ENCODE data around the gene DSG1. TPM values are rescaled to one million over a fixed set of nuclear protein-coding genes. Genes with fewer than 3 reads are reported as not detected.

DSG1 gene
- total RNA-seq, 1 experiment from 2014 or later: not detected

DNA sequence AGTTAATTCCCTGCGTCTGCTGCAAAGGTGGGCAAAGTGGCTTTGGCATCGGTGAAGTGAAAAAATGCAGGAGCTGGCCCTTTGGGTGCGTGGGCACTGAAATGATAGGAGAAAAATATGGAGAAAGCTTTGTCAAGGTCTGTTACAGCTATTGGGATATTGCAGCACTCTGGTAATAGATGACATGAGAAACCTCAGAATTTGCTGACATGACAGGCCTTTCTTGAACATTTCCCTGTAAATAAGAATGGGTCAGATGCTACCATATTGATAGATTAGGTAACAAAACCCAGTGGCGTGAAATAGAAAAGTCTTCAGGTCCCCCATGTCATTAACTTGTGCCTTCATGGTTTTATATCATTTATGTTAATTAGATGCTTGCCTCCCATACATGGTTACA lies 46.2 kb downstream of the DSG1 start:
- H3K9ac ChIP-seq (ENCODE audit: extremely low read depth, insufficient read length, low read length): no peak overlapping the region
- no peak overlapping the region for H2BK12ac ChIP-seq (ENCODE audit: insufficient read length, low read depth, low read length)
- no peak overlapping the region for H2BK20ac ChIP-seq (ENCODE audit: low read depth, low read length, poor library complexity, severe bottlenecking)
- no peaks in the 10 kb centered on the region for H3K79me1 ChIP-seq (ENCODE audit: insufficient read depth, low read depth, low read length, poor library complexity, severe bottlenecking)
- no peak overlapping the region for H4K5ac ChIP-seq (ENCODE audit: insufficient read length, low read depth, low read length)
- H2BK5ac ChIP-seq (ENCODE audit: insufficient read length, low read length): no peak overlapping the region
- H3K56ac ChIP-seq (ENCODE audit: insufficient read length, low read depth, low read length): no peak overlapping the region
- Mint-ChIP-seq H3K4me3 (no peak overlapping the region), H3K27ac (no peak overlapping the region), H3K36me3 (ENCODE audit: insufficient read depth in 1 of 3, low read depth in 3 of 3) (no peaks in the 10 kb centered on the region), H3K4me1 (peaks cover 0 to 3% of the 10 kb centered on the region in 2 experiments; a peak in 2 of 4 replicates), H3K9me3 (peaks cover 0 to 2% of the 10 kb centered on the region in 2 experiments; a peak in 2 of 5 replicates), H3K27me3 (ENCODE audit: low read depth) (no peaks in the 10 kb centered on the region)
- no peak overlapping the region for H3T11ph ChIP-seq (ENCODE audit: low read length)
- H3K14ac ChIP-seq (ENCODE audit: insufficient read depth, low read length): no peak overlapping the region
- H3K27ac ChIP-seq (ENCODE audit: insufficient read length, low read depth, low read length): no peak overlapping the region
- no peak overlapping the region for H2AFZ ChIP-seq (ENCODE audit: low read length)
- no peaks in the 10 kb centered on the region for H3K4me1 ChIP-seq (ENCODE audit: insufficient read depth, low read length)
- no peak overlapping the region for H3K23ac ChIP-seq (ENCODE audit: insufficient read length, low read depth, low read length)
- WGBS (ENCODE audit: extremely low coverage, insufficient read length, low lambda C conversion rate): no CpG with 5 or more reads among the region's 4 CpGs
- no peaks in the 10 kb centered on the region for H3K79me2 ChIP-seq (ENCODE audit: insufficient read depth, low read length)
- no peak overlapping the region for H3K4ac ChIP-seq (ENCODE audit: low read depth, low read length)
- H3K9me3 ChIP-seq (ENCODE audit: control insufficient read depth, low read depth, low read length): no peaks in the 10 kb centered on the region
- H3K4me2 ChIP-seq (ENCODE audit: insufficient read depth, insufficient read length, low read length): no peak overlapping the region
- no peaks in the 10 kb centered on the region for H4K20me1 ChIP-seq (ENCODE audit: control insufficient read depth, insufficient read depth, insufficient read length)
- no peaks in the 10 kb centered on the region for H3K23me2 ChIP-seq (ENCODE audit: insufficient read length, low read depth, low read length, poor library complexity, severe bottlenecking)
- no peak overlapping the region for H2BK15ac ChIP-seq (ENCODE audit: low read depth, low read length)
- DNase-seq: no peak
- H3K27me3 ChIP-seq (ENCODE audit: insufficient read depth, low read length): no peaks in the 10 kb centered on the region
- no peak overlapping the region for H4K8ac ChIP-seq (replicated peaks; ENCODE audit: insufficient read length, low read depth, low read length)
- H2BK120ac ChIP-seq (ENCODE audit: low read depth, low read length, poor library complexity, severe bottlenecking): no peak overlapping the region
- no peak overlapping the region for H2AK5ac ChIP-seq (ENCODE audit: insufficient read length, low read length)
- H3K18ac ChIP-seq (ENCODE audit: insufficient read length, low read depth, low read length): no peak overlapping the region
- TF ChIP-seq, protein P1, sequence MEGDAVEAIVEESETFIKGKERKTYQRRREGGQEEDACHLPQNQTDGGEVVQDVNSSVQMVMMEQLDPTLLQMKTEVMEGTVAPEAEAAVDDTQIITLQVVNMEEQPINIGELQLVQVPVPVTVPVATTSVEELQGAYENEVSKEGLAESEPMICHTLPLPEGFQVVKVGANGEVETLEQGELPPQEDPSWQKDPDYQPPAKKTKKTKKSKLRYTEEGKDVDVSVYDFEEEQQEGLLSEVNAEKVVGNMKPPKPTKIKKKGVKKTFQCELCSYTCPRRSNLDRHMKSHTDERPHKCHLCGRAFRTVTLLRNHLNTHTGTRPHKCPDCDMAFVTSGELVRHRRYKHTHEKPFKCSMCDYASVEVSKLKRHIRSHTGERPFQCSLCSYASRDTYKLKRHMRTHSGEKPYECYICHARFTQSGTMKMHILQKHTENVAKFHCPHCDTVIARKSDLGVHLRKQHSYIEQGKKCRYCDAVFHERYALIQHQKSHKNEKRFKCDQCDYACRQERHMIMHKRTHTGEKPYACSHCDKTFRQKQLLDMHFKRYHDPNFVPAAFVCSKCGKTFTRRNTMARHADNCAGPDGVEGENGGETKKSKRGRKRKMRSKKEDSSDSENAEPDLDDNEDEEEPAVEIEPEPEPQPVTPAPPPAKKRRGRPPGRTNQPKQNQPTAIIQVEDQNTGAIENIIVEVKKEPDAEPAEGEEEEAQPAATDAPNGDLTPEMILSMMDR (conservative IDR thresholded peaks at IDR 0.05): no peak
- H4K91ac ChIP-seq (ENCODE audit: insufficient read length, low read depth, low read length): no peak overlapping the region

Data from H9 (cell line).